Muscle of arm (tissue), 12 donors: ENCODE results near the gene FAM171A1. TPM values are rescaled to one million over a fixed set of nuclear protein-coding genes. Genes with fewer than 3 reads are reported as not detected.
A peak's percentile ranks its signal among the peaks of the same experiment; 100 is the strongest.
"Not testable (repeated sequence)": the region's sequence is repeated elsewhere in the genome, so short reads cannot be mapped to it uniquely, and the experiment has no call there.

Experiments
- DNase-seq: peaks from one replicate; pipeline ENCODE4 v3.0.0-alpha.2; 2013
- polyA plus RNA-seq, 12 donors: library from polyadenylated mRNA; unstranded; fragments of 120-200 nt; gene quantifications; one replicate each; pipeline ENCODE4 v1.2.1, GENCODE V29; 2013; ENCODE audit not compliant: insufficient read length in 12 of 12

FAM171A1 gene
- polyA plus RNA-seq, 12 donors = 26.8 to 47.0 (median 34.5) TPM; not detected in 1

- DNase-seq = no peak
These were observed 75.4 kb downstream of the FAM171A1 start for GRCh38 chr10:15295537-15296325.

- DNase-seq = no peak
These were observed 76.9 kb downstream of the FAM171A1 start for GRCh38 chr10:15293862-15294842.

- no peak for DNase-seq
These were observed 80.4 kb downstream of the FAM171A1 start for GRCh38 chr10:15290671-15291070.

GRCh38 chr10:15290150-15290549 lies 80.9 kb downstream of the FAM171A1 start:
- no peak for DNase-seq

GRCh38 chr10:15280974-15281373 lies 90.1 kb downstream of the FAM171A1 start:
- DNase-seq = no peak

- DNase-seq = no peak
These were observed 90.6 kb downstream of the FAM171A1 start for GRCh38 chr10:15280462-15280861.

- DNase-seq = no peak
These were observed 91.9 kb downstream of the FAM171A1 start for GRCh38 chr10:15279236-15279635.

GRCh38 chr10:15278786-15279185 lies 92.3 kb downstream of the FAM171A1 start:
- no peak for DNase-seq

GRCh38 chr10:15276039-15276438 lies 95.0 kb downstream of the FAM171A1 start:
- not testable (repeated sequence) for DNase-seq

GRCh38 chr10:15269838-15270237 lies 101.3 kb downstream of the FAM171A1 start:
- not testable (repeated sequence) for DNase-seq

- no peak for DNase-seq
These were observed 103.6 kb downstream of the FAM171A1 start for GRCh38 chr10:15267496-15267895.

- no peak for DNase-seq
These were observed 105.0 kb downstream of the FAM171A1 start for GRCh38 chr10:15266117-15266516.

- no peak for DNase-seq
These were observed 105.5 kb downstream of the FAM171A1 start for GRCh38 chr10:15265558-15265957.

- no peak for DNase-seq
These were observed 106.0 kb downstream of the FAM171A1 start for GRCh38 chr10:15265056-15265455.

GRCh38 chr10:15263657-15264323 lies 107.3 kb downstream of the FAM171A1 start:
- no peak for DNase-seq

GRCh38 chr10:15262036-15262713 lies 108.9 kb downstream of the FAM171A1 start:
- DNase-seq = peak; percentile 61

- DNase-seq = no peak
These were observed 112.0 kb downstream of the FAM171A1 start for GRCh38 chr10:15259136-15259535.

- DNase-seq = no peak
These were observed 112.8 kb downstream of the FAM171A1 start for GRCh38 chr10:15258255-15258654.

- DNase-seq = no peak
These were observed 115.1 kb downstream of the FAM171A1 start for GRCh38 chr10:15255961-15256360.

GRCh38 chr10:15254808-15255648 lies 116.1 kb downstream of the FAM171A1 start:
- DNase-seq = no peak
